Retinal pigment epithelial cell (primary cell): ENCODE data around the gene NFASC.

Experiments used
- DNase-seq: peaks from one replicate; pipeline ENCODE4 v3.0.0-alpha.2; 2010; ENCODE audit warnings: low read depth
- H3K4me3 ChIP-seq: 2 replicates; pipeline ENCODE4 v1.5.1; 2011; ENCODE audit warnings: mild to moderate bottlenecking, low read length, control low read depth, moderate library complexity
- TF ChIP-seq, protein P1 (sequence below): conservative IDR thresholded peaks from 2 replicates; pipeline ENCODE4 v1.5.1; 2011; ENCODE audit warnings: low read depth, low read length, control low read depth, inconsistent platforms

The NFASC gene

DNA sequence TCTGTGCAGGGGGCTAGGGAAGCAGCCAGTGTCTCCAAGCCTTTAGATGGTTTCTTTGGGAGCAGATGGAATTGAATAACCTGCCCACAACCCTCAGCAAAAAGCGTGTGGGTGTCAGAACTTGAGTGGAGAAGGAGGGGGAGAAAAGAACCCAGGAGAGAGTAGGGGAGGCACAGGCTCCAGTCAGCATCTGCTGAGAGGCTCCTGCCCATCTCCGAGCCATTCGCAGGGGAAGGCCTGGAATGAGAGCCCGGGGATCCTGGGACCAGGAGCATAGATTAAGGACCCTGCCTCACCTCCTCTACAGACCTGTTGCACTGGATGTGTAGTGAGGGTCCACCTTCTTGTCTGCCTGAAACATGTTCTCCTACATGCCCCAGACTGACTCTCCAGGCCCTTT is 197.3 kb downstream of the NFASC start:
- TF ChIP-seq, protein P1, sequence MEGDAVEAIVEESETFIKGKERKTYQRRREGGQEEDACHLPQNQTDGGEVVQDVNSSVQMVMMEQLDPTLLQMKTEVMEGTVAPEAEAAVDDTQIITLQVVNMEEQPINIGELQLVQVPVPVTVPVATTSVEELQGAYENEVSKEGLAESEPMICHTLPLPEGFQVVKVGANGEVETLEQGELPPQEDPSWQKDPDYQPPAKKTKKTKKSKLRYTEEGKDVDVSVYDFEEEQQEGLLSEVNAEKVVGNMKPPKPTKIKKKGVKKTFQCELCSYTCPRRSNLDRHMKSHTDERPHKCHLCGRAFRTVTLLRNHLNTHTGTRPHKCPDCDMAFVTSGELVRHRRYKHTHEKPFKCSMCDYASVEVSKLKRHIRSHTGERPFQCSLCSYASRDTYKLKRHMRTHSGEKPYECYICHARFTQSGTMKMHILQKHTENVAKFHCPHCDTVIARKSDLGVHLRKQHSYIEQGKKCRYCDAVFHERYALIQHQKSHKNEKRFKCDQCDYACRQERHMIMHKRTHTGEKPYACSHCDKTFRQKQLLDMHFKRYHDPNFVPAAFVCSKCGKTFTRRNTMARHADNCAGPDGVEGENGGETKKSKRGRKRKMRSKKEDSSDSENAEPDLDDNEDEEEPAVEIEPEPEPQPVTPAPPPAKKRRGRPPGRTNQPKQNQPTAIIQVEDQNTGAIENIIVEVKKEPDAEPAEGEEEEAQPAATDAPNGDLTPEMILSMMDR = no peak
- DNase-seq = no peak

DNA sequence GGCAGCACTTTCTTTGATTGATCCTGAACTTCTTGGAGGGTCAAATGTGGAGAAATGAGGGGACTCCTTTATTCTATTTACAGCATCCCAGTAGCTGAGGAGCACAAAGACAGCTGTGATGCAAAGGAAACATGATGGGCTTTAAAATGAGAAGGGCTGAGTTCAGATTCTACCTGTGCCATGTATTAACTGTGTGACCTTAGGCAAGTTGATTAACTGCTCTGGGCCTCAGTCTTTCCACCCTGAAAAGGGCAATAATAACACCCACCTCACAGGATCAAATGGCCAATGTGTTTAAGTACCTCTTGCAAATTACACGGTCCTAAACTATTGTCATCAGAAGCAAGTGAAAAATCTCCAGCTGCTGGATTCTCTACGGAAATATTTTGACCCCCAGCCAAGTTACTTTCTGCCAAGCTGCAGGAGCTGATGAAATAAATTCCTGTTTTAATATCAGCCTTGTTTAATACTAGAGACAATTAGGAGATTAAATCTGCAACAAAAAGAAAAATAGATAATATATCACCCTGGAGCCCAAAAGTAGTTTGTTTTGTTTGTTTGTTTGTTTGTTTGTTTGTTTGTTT is 197.9 kb downstream of the NFASC start:
- no peak overlapping the region for H3K4me3 ChIP-seq
- no peak for DNase-seq
- TF ChIP-seq, protein P1 = no peak

More for the DNA sequence above, 197.3 kb downstream of the NFASC start:
- H3K4me3 ChIP-seq = no peak overlapping the region

DNA sequence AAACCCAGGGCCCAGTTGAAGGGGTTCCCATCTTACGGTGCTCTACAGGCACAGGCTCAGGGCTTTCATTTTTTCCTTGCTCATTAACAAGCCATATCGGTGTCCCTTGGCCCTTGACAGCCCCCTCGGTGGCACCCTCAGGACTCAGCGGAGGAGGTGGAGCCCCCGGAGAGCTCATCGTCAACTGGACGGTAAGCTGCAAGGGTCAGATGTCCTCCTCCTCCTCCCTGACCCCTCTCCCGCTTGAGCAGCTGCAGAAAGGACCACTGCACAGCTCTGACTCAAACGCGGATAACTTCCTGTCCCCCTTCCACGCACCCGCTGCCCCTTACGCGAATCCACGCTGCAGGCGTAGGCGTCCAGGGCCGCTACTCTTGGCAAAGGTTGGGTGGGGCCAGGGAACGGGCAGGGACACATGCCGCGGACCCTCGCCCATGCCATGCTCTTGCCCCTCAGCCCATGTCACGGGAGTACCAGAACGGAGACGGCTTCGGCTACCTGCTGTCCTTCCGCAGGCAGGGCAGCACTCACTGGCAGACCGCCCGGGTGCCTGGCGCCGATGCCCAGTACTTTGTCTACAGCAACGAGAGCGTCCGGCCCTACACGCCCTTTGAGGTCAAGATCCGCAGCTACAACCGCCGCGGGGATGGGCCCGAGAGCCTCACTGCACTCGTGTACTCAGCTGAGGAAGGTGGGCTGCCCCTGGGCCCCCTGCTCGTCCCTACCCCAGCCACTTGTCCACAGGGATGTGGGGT is 198.9 kb downstream of the NFASC start:
- DNase-seq = no peak
- H3K4me3 ChIP-seq = no peak overlapping the region
- TF ChIP-seq, protein P1 = no peak

DNA sequence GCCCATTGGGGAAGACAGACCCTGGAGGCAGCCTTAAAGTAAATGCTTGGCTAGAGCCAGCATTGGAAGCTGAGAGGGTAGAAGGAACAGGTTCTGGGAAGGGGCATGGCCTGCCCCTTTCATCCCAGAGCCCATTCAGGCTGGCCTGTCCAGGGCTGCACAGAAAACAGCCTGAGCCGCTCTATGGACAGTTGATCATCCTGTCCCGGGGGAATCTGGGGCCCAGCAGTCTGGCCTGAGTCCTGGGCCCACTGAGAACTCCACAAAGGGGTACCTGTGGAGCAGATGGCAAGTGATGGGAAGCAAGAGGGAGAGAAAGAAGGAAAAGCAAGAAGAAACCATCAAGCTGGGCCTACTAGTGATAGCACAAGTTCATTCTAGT is 200.4 kb downstream of the NFASC start:
- TF ChIP-seq, protein P1 = no peak
- H3K4me3 ChIP-seq = no peak overlapping the region
- DNase-seq = no peak

DNA sequence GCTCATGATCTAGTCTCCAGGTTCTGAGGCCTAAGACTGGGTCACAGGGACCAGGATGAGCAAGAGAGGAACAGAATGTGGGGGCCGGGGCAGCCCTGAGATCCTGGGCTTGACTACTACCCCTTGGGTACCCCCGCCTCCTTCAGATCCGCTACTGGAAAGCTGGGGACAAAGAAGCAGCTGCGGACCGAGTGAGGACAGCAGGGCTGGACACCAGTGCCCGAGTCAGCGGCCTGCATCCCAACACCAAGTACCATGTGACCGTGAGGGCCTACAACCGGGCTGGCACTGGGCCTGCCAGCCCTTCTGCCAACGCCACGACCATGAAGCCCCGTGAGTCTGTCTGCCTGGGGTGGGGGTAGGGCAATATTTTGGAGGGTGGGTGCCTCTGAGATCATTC is 201.1 kb downstream of the NFASC start:
- DNase-seq = no peak
- H3K4me3 ChIP-seq = no peak overlapping the region
- TF ChIP-seq, protein P1 = no peak

DNA sequence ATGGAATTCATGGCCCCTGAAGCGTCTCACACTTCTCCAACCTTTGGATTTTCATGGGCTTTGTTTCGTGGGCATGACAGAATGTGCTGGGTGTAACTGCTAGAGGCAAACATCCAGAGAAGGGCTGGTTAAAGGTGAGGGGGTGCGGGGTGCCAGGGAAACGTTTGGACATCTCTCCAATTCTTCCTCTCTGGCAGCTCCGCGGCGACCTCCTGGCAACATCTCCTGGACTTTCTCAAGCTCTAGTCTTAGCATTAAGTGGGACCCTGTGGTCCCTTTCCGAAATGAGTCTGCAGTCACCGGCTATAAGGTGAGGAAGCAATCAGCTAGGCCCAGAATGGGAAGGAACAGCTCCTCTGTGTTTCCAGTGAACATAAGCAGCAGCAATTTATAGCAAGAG is 201.6 kb downstream of the NFASC start:
- no peak overlapping the region for H3K4me3 ChIP-seq
- no peak for DNase-seq
- TF ChIP-seq, protein P1 = no peak
